GM21825 (cell line): ENCODE data around the gene LDAH.
"Not testable (repeated sequence)": the region's sequence is repeated elsewhere in the genome, so short reads cannot be mapped to it uniquely, and the experiment has no call there.

Experiments used
- ATAC-seq: cut with Tn5 transposase; IDR thresholded peaks from one replicate; pipeline ENCODE4 v1.9.1; 2021; ENCODE audit warnings: mild to moderate bottlenecking, moderate library complexity; ENCODE audit not compliant: unreplicated experiment

LDAH gene

GRCh38 chr2:20724500-20725053 lies 98.3 kb downstream of the LDAH start:
- ATAC-seq, result no peak

- ATAC-seq, result no peak
Observed at GRCh38 chr2:20723543-20723942, 99.4 kb downstream of the LDAH start.

DNA sequence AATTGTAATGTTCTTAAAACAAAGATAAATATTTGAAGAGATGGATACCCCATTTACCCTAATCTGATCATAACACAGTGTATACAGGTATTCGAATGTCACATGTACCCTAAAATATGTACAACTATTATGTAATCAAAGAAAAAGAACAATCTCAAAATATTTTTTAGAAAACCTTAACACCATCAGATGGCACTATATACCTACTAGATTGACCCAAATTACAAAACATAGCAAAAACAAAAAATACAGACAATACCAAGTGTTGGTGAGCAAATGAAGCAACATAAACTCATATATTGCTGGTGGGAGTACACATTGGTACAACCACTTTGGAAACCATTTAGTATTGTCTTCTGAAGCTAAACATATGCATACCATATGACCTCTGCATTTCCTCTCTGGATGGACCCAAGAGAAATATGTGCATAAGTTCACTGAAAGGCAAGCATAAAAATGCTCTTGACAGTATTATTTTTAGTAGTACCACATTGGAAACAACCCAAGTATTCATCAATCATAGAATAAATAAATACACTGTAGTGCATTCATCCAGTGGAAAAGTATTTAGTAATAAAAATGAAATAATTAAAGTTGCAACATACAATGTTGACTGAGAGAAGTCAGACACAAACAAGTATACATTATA lies 100.2 kb downstream of the LDAH start:
- no peak for ATAC-seq

DNA sequence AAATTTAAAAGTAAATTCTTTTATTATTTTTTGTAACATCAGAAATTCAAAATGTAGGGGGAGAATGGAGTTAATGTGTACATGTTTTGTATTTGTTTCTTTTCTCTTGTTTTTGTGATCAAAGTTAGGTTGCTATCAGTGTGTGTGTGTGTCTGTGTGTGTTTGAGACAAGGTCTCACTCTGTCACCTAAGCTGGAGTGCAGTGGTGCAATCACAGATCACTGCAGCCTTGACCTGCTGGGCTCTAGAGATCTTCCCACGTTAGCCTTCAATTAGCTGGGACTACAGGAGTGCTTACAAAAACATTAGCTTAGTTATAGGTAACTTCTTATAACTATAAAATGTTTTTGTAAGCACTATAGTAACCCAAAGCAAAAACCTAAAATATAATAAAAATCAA lies 105.3 kb downstream of the LDAH start:
- ATAC-seq, result no peak

- not testable (repeated sequence) for ATAC-seq
Observed at GRCh38 chr2:20716164-20716563, 106.7 kb downstream of the LDAH start.

DNA sequence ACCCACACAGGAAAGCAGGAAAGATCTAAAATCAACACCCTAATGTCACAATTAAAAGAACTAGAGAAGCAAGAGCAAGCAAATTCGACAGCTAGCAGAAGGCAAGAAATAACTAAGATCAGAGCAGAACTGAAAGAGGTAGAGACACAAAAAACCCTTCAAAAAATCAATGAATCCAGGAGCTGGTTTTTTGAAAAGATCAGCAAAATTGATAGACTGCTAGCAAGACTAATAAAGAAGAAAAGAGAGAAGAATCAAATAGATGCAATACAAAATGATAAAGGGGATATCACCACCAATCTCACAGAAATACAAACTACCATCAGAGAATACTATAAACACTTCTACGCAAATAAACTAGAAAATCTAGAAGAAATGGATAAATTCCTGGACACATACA lies 108.5 kb downstream of the LDAH start:
- not testable (repeated sequence) for ATAC-seq

DNA sequence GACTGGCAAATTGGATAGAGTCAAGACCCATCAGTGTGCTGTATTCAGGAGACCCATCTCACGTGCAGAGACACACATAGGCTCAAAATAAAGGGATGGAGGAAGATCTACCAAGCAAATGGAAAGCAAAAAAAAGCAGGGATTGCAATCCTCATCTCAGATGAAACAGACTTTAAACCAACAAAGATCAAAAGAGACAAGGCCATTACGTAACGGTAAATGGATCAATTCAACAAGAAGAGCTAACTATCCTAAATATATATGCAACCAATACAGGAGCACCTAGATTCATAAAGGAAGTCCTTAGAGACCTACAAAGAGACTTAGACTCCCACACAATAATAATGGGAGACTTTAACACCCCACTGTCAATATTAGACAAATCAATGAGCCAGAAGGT lies 109.3 kb downstream of the LDAH start:
- not testable (repeated sequence) for ATAC-seq

- not testable (repeated sequence) for ATAC-seq
Observed at GRCh38 chr2:20711641-20712040, 111.3 kb downstream of the LDAH start.

DNA sequence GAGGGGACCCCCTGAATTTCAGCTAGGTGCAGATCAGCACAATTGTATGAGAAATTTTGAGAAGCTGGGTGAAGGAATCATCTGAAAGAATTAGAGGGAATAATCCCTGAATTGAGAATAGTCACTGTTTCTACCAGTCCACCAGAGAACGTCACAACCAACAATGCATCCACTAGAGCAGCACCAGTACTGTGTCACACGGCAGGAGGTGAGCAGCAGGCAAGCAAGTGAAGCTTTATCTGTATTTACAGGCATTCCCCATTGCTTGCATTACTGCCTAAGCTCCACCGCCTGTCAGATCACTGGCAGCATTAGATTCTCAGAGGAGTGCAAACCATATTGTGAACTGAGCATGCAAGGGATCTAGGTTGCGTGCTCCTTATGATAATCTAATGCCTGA lies 115.3 kb downstream of the LDAH start:
- ATAC-seq, result no peak

DNA sequence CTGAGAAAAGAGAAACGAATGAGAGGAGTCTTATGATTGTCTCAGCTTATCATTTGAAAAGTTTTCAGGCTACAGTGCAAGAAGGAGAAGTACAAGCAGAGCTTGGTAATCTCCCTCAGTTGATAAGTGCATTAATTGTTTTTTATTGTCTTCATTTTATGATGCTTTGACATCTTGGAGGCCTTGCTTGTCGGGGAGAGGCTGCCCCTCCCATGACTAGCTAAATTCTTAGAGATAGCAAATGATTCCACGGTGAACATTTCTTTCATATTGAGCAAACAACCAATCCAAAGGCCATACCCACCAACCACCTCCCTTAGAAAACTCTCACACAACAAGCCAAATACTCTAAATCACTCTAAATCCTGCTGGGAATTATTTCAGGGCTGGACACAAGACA lies 116.1 kb downstream of the LDAH start:
- no peak for ATAC-seq

GRCh38 chr2:20706217-20706616 lies 116.7 kb downstream of the LDAH start:
- ATAC-seq, result no peak

DNA sequence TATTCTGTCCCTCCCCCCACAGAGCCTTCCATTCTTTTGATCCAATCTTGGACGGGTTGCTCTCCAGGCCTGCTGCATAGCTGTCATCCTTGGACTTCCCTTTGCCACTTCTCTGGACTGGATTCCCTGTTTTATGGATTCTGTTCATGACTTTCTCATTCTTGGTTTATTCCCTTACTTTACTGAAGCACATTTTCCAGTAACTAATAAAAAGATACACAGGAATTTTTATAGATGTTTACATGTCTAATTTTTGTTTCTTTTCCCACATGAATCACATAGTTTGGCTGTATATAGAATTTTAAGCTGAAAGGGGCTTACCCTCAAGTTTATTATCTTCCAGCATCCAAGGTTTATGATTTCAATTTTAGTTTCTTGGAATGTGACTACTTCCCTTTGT lies 118.0 kb downstream of the LDAH start:
- no peak for ATAC-seq

DNA sequence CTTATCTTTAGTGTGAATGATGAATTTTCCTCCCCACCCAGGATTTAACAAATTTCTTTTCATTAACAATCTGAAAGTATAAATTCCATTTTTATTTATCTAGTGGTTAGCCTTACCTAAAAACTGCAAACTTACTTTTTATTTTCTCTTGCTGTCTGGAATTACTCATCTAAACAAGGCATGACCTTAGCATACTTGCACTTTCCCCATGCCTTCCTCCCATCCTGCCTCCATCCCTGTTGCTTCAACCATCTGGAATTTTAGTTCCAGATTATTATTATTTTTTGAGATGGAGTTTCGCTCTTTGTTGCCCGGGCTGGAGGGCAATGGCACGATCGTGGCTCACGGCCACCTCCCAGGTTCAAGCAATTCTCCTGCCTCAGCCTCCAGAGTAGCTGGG lies 120.3 kb downstream of the LDAH start:
- ATAC-seq, result no peak

- no peak for ATAC-seq
Observed at GRCh38 chr2:20698916-20699613, 123.8 kb downstream of the LDAH start.

DNA sequence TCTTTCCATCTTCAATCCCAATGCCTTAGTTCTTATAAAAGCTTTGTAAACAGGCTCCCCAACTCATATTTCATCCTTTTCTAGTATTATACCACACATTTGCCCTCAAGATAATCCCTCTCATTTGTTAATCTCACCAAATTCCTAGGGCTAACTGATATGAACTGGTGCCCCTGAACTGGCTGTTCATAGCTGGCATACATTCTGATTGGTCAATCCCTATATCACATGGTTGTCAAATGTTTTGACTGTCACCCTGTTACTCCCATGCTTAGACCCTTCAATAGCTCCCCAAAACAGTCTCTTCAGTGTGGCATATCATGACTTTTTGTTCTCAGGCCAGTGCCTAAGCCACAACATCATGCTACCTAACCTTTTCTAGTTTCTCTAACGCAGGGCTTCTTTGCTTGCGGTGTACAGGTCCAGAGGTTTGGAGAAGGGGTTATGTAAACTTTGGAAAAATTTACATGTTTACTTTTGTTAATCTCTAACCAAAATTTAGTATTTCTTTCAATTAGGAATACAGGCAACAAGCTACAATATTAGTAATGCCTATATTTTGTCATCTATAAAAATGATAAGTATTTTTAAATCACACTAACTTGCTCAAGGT lies 125.5 kb downstream of the LDAH start:
- no peak for ATAC-seq

DNA sequence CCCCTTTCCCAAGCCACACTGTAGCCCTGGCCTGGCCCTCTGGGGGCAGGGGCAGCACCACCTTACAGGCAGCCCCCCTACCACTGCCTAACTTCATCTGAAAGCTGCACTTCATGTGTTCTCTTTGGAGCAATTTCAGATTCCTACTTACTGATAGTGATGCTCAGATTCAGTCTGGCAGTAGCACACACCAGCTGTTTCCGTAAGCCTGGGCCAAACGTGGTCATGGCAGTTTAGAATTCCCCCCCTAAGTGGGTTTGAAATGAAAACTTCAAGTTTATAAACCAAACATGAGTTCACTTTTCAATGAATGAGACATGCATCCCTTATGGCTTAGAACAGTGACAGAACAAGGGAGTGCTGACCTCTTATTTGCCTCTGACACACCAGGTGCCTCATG lies 126.5 kb downstream of the LDAH start:
- no peak for ATAC-seq

DNA sequence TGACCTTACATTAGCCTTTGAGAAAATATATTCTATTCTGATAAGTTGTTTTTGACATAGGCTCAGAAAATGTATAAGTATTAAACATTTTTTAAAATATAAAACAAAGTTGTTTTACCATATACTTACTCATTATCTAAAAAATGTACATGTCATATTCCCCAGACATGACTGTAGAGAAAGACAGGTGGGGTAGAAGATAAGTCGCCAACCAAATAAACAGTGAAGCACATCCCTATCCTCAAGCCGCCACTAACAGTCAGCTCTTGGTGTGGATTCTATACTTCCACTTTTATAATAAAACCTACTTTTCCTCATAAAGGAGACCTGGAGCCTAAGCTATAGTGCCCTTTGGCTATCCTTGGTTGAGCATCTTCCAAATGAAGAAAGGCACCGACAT lies 129.6 kb downstream of the LDAH start:
- ATAC-seq, result no peak

DNA sequence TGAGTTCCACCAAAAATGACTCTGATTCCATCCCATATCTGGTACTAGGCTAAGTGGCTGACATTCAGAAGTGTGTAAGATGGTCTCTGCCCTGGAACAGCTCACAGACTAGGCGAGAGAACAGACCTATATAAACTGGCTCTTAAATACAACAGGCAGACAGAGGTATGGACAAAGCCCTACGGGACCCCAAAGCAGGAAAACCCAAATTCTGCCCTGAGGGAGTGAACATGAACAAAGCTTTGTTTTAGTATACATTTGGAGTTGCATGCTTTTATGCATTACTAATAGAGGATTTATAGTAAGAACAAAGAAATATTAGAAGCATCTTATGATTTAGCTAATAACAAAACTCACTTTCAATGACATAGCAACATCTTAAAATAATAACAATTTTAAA lies 130.8 kb downstream of the LDAH start:
- ATAC-seq, result no peak

DNA sequence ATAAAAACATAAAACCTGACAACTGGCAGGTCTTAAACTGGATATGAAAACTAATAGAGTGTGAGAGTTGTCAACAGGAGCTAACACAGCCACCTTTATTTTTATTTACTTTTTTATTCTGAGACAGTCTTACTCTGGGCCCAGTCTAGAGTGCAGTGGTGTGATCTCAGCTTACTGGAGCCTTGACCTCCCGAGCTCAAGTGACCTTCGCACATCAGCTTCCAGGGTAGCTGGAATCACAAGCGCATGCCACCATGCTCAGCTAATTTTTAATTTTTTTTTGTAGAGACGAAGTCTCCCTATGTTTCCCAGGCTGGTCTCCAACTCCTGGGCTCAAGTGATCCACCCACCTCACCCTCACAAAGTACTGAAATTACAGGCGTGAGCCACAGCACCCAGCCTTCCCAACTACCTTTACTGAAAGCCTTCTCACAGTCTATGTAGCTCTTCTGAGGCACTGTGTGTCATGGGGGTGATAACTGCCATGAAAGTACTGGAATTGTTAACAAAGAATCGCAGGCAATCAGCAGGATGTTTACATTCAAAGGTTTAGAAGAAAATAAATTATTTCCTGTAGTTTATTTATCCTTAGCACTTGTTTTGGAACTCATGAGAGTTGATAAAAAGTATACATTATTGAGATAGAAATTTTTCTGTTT lies 131.7 kb downstream of the LDAH start:
- ATAC-seq, result no peak

DNA sequence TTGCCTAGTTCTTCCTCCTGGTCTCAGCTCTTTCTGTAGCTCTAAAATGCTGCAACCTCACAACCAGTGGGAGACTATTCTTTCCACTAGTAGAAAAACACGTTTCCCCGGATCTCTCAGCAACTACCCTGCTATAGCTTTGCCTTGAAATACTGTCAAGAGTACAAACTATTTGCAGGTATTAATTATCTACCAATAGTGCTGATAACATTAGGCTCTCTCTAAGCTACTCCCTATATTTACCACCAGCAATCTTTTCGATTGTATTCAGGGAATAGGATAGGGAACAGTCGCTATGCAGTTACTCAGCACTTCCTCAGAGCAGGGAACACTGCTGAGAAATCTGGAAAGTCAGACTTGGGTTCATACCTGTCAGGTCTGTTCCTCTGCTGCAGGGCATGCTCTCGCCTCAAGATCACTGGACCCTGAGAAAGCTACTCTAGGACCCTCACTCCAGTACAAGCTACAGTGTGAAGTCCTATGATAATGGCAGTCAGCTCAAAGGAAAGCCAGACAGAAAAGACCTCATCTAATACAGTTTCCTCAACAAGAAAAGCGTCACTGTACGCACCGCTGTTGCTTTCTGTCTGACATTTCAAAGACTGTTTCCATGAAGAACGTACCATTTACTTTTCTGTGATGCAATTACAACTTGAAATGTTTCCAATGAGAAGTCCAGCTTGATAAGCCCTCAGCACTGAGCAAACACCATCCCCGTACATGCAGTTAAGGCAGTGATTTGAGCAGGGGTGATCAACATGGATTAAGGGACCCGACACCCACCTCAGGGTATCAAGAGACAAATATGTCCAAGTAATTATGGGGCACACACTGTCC lies 133.3 kb downstream of the LDAH start:
- no peak for ATAC-seq
